HG03378 (cell line): ENCODE results near the gene COL8A1.
"Not testable (repeated sequence)": the region's sequence is repeated elsewhere in the genome, so short reads cannot be mapped to it uniquely, and the experiment has no call there.

Experiments used
- ATAC-seq: cut with Tn5 transposase; IDR thresholded peaks from one replicate; pipeline ENCODE4 v1.9.1; 2021; ENCODE audit warnings: mild to moderate bottlenecking, moderate library complexity; ENCODE audit not compliant: unreplicated experiment

The COL8A1 gene

GRCh38 chr3:99704417-99704816, 66.0 kb downstream of the COL8A1 start:
- ATAC-seq, result no peak

GRCh38 chr3:99706410-99706809, 68.0 kb downstream of the COL8A1 start:
- no peak for ATAC-seq

GRCh38 chr3:99708207-99708745, 69.9 kb downstream of the COL8A1 start:
- no peak for ATAC-seq

DNA sequence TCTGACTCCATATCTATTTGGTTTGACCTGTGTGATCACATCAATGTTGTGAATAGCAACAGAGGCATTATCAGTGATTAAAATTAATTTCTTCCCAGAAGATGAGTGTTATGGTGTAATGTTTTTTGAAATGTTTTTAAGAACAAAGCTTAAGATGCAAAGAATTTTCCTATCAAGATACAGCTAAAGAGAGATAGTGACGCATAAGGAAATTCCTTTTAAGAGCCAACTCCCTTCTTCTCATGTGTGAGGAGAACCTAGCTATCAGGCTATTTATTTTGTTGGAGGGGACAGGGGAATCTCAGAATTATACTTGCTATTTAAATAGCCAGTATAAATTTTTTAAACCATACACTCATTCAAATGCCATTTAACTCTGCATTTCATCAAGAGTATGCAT, 71.3 kb downstream of the COL8A1 start:
- ATAC-seq, result no peak

DNA sequence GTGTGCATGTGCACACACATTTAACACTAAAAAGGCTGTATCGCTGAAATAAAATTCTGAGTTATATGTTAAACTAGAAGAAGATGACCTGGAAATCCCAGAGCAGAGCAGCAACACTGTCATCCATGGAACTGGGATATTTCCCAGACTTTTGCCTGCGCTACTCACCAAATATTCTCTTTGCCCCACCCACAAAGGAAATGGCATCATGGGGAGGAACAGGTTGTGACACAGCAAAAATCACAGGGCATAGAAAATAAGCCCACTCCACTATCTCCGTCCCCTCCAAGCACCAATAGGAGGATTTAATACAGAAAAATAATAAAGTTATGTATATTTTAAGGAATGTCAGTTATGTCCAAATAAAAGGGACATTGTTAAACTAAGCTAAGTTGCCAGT, 71.7 kb downstream of the COL8A1 start:
- no peak for ATAC-seq

GRCh38 chr3:99711351-99711750, 73.0 kb downstream of the COL8A1 start:
- ATAC-seq, result no peak

DNA sequence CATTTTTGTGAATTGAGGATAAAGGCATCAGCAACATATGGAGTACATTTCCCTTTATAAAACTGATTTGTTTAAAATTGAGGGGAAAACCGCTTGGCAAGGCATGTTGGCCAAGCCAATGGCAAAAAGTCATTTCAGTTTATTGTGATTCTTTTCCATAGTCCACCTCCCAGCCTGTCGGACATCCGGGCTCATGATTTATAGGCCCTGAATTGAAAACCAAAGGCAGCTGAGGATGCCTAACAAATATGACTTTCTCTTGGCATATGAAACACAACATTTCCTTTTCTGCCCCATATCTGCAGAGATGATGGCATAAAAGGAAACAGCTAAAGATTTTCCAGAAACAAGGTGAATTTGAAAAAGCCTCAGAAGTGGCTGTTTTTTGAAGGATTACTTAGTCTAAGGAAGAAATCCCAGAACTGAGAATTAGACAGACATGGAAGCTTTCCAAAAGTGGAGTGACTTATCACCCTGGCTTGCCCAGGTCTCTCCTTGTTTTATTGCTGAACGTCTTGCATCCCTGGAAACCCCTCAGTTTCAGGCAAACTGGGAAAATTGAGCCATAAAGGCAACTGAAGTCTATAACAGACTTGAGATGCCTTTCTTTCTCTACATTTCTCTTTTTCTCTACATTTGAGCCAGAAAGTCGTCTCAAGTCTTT, 74.0 kb downstream of the COL8A1 start:
- no peak for ATAC-seq

GRCh38 chr3:99713440-99713839, 75.0 kb downstream of the COL8A1 start:
- no peak for ATAC-seq

DNA sequence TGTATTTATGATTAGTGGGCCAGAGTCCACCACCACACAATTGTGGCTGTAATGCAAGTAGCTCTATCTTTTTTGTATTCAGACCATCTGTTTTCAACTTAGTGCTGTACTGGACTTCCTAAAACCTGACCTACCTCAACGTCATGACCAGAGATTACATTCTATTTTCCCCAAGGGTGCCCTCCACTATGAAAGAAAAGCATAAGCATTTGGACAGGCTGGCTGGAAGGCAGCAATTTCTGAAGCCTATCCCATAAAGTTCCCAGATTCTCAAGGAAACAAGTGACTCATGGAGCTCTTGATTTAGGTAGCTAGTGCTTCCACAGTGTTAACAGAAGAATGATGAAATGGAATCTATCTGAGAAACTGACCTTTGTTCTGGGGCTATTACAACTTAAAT, 75.8 kb downstream of the COL8A1 start:
- ATAC-seq, result no peak

GRCh38 chr3:99714575-99714974, 76.2 kb downstream of the COL8A1 start:
- ATAC-seq, result no peak

GRCh38 chr3:99716463-99716995, 78.1 kb downstream of the COL8A1 start:
- no peak for ATAC-seq

- ATAC-seq, result no peak
These were observed 82.7 kb downstream of the COL8A1 start for GRCh38 chr3:99720985-99721632.

- no peak for ATAC-seq
These were observed 83.2 kb downstream of the COL8A1 start for GRCh38 chr3:99721633-99722007.

DNA sequence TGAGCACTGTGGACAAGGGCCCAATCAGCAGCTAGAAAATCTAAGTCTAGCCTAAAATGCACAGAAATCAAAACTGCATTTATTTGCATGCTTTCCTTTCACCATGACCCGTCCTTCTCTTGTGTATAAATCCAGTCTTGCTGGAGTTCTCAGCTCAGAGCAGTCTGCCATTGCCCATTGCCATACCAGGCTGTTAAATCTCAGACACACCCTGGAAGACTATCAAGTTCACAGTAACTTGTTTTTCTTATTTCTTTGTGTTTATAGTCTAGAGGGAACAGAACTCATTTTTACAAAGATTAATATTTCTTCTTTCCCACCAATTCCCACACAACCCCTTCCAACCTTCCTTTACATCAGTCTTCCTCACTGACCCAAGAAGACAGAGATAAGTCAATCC, 85.9 kb downstream of the COL8A1 start:
- no peak for ATAC-seq

DNA sequence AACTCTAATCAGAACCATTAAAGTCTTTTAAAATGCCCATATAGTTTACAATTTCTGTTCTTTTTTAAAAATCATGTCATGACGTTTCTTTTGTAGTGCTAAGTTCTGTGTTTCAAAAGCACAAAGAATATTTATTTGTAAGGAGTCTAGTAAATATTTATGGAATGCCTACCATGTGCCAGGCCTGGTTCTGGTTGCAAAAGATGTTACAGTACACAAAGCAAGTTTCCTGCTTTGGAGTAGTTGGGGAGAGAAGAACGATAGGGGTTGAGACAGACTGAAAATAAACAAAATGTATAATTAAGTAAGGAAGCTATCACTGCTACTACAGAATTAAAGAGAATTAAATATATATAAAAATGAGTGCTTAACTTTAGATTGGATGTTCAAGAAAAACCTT, 92.5 kb downstream of the COL8A1 start:
- no peak for ATAC-seq

DNA sequence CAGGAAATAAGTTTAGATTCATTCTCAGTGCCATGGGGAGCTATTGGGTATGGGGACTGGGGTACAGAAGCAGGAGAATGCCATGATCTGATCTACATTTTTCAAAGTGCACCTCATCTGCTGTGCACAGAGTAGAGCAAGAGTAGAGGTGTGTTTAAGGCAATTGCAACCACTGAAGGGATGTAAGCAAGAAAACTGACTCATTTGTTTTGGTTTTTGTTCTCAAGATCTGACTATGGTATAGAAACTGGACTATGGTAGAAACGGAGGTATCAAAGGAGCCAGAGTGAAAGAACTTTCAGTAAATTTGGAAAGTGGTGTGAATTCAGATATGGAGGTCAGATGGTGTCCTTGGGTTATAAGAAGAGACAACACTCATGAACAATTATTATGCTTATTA, 93.1 kb downstream of the COL8A1 start:
- ATAC-seq, result no peak

- ATAC-seq, result not testable (repeated sequence)
These were observed 102.0 kb downstream of the COL8A1 start for GRCh38 chr3:99740371-99740770.

- no peak for ATAC-seq
These were observed 103.2 kb downstream of the COL8A1 start for GRCh38 chr3:99741588-99741987.

DNA sequence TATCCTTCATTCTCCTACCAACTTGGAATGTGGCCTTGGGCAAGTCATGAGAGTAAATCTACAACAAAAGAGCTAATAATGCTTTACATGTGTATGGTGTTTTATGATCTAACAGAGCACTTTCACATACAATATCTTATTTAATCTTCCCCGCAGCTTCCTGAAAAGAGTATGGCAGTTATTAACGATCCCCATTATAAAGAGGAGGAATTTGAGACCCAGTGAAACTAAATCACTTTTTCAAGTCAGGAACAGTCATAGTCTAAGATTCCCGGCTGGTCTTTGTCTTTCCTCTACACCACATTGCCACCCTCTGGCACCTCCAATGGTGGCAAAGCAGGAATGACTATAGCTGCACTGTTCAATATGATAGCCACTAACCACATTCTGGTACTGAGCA, 109.5 kb downstream of the COL8A1 start:
- ATAC-seq, result no peak

DNA sequence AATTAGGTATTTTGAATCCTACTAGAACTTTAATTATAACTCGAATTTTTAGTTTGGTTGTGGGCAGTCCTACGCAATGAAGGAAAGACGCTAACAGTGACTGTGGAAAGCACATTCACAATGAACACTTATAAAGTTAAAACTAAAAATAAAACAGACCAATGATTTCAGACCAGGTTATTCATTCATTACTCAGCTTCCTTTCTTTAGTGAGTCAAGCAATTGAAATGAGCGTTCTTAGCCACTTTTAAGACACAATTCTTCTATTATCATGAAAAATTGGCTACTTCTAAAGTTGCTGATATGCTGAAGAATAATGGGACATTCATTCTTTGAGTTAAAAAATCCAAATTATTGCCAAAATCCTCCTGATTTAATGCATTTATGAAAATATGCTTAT, 113.3 kb downstream of the COL8A1 start:
- ATAC-seq, result no peak

DNA sequence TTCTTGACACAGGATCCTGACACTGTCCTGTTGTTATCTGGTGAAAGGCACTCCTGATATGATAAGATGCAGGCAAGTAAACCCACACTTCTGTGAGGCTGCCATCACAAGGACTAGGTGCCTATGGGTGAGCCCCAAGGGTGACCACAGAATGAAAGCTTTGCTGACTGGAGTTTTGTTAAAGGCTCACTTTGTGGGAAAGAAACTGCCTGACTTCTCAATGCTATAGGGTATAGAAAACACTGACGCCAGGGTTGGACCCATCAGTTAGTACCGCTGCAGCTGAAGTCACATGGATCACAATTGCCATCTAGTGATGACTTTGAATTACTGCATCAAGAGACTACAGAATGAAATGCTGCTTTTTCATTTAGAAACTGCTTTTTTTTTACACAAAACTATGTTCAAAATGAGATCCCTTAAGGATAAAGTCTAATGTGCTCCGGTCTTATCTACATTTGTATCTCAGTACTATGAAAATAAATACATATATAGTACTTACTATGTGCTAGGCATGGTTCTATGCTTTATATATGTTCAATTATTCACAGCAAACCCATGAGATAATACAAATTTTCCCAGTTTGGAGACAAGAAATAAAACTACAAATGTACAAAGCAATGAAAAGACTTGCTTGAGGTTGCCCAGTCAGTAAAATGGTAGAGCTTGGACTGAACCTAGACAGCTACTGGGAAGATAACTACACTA, 115.0 kb downstream of the COL8A1 start:
- ATAC-seq, result peak; percentile 94

DNA sequence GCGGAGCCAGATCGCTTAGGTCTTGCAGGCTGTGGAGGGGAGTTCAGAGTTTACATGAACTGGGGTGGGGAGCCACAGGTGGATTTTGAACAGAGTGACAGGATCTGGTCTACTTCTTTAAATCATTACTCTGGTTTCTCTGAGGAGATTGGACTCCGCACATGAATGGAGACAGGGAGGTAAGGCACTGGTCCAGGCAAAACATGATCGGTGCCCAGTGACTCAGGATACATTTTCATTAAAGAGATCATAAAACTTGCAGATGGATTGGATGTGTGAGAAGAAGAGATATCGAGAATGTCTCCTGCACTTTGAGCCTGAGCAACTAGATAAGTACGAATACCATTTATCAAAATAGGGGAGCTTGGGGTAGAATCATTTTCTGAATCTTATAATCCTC, 117.4 kb downstream of the COL8A1 start:
- no peak for ATAC-seq
